ENCODE results near the gene NAALADL1. TPM values are rescaled to one million over a fixed set of nuclear protein-coding genes. Genes with fewer than 3 reads are reported as not detected.

Gene NAALADL1
- total and polyA plus RNA-seq, 9 of the 15 experiments (the other 6 are each of a cell fraction or from before 2014, with no cell fraction given) = 0.06 to 0.72 (median 0.22) TPM; not detected in 4

DNA sequence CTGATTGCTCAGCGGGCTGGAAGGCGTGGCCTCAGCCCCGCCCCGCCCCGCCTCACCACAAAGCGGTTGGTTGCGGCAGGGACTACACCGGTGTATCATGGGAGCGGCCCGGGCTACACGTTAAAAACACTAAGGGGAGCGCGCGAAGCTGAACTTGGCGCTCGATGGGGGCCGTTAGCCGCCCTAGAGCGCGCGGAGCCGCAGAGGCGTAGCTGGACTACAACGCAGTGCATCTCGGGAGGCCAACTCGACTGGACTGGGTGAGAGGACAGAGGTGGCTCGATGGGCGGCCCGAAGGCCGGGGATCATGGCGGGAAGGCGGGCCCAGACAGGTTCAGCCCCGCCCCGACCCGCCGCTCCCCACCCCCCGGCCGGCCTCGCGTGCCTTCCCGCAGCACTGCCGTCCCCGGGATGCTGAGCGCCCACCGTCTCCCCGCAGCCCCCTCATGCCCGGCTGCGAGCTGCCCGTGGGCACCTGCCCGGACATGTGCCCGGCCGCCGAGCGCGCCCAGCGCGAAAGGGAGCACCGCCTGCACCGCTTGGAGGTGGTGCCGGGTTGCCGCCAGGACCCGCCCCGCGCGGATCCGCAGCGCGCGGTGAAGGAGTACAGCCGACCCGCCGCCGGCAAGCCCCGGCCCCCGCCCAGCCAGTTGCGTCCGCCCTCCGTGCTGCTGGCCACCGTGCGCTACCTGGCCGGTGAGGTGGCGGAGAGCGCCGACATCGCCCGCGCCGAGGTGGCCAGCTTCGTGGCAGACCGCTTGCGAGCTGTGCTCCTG is 17.3 kb downstream of the NAALADL1 start, which contains the start of gene SAC3D1 (continued):
- TF ChIP-seq ZMIZ1 (IDR thresholded peaks at IDR 0.05; ENCODE audit: low read depth in 2 of 2, low read length in 2 of 2) (no peak), ARID2 (IDR thresholded peaks at IDR 0.05) (no peak), GATAD2B (IDR thresholded peaks at IDR 0.05; ENCODE audit: borderline replicate concordance) (no peak), RHOXF2B (CRISPR knock-in tag; conservative IDR thresholded peaks at IDR 0.05) (no peak), OTX1 (CRISPR knock-in tag; IDR thresholded peaks at IDR 0.05) (no peak), DDX20 (tag; IDR thresholded peaks at IDR 0.05; ENCODE audit: low read depth) (no peak), ZNF668 (CRISPR knock-in tag; IDR thresholded peaks at IDR 0.05) (no peak), GTF2B (IDR thresholded peaks at IDR 0.05; ENCODE audit: extremely low read depth, insufficient read length) (no peak), ZBTB43 (CRISPR knock-in tag; IDR thresholded peaks at IDR 0.05) (0 out of 2 replicates have a peak, but pooled peaks have one; percentile 49), RFX7 (CRISPR knock-in tag; IDR thresholded peaks at IDR 0.05) (no peak), CREB1 (IDR thresholded peaks at IDR 0.05) (no peak; the same call in 1 of the 2 replicates), CREB1 (CRISPR knock-in tag; IDR thresholded peaks at IDR 0.05) (peak; percentile 35), KDM1A (IDR thresholded peaks at IDR 0.05) (no peak), ZKSCAN3 (CRISPR knock-in tag; IDR thresholded peaks at IDR 0.05) (no peak), GABPB1 (CRISPR knock-in tag; IDR thresholded peaks at IDR 0.05) (peak; percentile 59), EZH2 (IDR thresholded peaks at IDR 0.05; ENCODE audit: borderline replicate concordance, low read depth, low read length) (no peak), ZNF586 (CRISPR knock-in tag; conservative IDR thresholded peaks at IDR 0.05) (no peak), NR3C1 (CRISPR knock-in tag; IDR thresholded peaks at IDR 0.05) (peak; percentile 71; the same call in 1 of the 2 replicates), NCOA2 (IDR thresholded peaks at IDR 0.05; ENCODE audit: partially characterized antibody in 2 of 2) (no peak), ZNF217 (CRISPR knock-in tag; IDR thresholded peaks at IDR 0.05) (no peak), RBM34 (IDR thresholded peaks at IDR 0.05; ENCODE audit: borderline replicate concordance, insufficient read depth, low read length) (no peak)
- TF ChIP-seq, protein P1, sequence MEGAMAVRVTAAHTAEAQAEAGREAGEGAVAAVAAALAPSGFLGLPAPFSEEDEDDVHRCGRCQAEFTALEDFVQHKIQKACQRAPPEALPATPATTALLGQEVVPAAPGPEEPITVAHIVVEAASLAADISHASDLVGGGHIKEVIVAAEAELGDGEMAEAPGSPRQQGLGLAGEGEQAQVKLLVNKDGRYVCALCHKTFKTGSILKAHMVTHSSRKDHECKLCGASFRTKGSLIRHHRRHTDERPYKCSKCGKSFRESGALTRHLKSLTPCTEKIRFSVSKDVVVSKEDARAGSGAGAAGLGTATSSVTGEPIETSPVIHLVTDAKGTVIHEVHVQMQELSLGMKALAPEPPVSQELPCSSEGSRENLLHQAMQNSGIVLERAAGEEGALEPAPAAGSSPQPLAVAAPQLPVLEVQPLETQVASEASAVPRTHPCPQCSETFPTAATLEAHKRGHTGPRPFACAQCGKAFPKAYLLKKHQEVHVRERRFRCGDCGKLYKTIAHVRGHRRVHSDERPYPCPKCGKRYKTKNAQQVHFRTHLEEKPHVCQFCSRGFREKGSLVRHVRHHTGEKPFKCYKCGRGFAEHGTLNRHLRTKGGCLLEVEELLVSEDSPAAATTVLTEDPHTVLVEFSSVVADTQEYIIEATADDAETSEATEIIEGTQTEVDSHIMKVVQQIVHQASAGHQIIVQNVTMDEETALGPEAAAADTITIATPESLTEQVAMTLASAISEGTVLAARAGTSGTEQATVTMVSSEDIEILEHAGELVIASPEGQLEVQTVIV (CRISPR knock-in tag; IDR thresholded peaks at IDR 0.05; ENCODE audit: borderline replicate concordance) = no peak

Data from K562 (cell line).